MM.1S (cell line): Measurements from ENCODE around the gene LETM1.

ENCODE experiments used
- DNase-seq: peaks from one replicate; pipeline ENCODE4 v3.0.0-alpha.2; 2015
- H2AFZ ChIP-seq: fragments of 300-600 bp; sonication (generic); 2 replicates; pipeline ENCODE4 v1.6.0; 2016; ENCODE audit warnings: antibody characterized with exemption, low read length
- H3F3A ChIP-seq: fragments of 300-600 bp; sonication (generic); 2 replicates; pipeline ENCODE4 v1.6.1; 2016; ENCODE audit warnings: mild to moderate bottlenecking, antibody characterized with exemption, low read length, moderate library complexity, mixed read lengths; ENCODE audit not compliant: insufficient read depth
- H3K27ac ChIP-seq: fragments of 300-600 bp; sonication (generic); 2 replicates; pipeline ENCODE4 v1.5.1; 2016; ENCODE audit warnings: mild to moderate bottlenecking, low read length
- H3K27me3 ChIP-seq: fragments of 300-600 bp; sonication (generic); replicated peaks from 2 replicates; pipeline ENCODE4 v1.6.0; 2016; ENCODE audit warnings: low read length; ENCODE audit not compliant: insufficient read depth
- H3K36me3 ChIP-seq: fragments of 300-600 bp; sonication (generic); replicated peaks from 2 replicates; pipeline ENCODE4 v1.6.1; 2016; ENCODE audit warnings: mild to moderate bottlenecking, low read length, mixed read lengths; ENCODE audit not compliant: insufficient read depth
- H3K4me1 ChIP-seq: fragments of 300-600 bp; sonication (generic); 2 replicates; pipeline ENCODE4 v1.6.1; 2016; ENCODE audit warnings: low read length, mixed read lengths
- H3K4me2 ChIP-seq: fragments of 300-600 bp; sonication (generic); 2 replicates; pipeline ENCODE4 v1.6.0; 2016; ENCODE audit warnings: low read depth, low read length
- H3K4me3 ChIP-seq: fragments of 300-600 bp; sonication (generic); 2 replicates; pipeline ENCODE4 v1.5.1; 2016; ENCODE audit warnings: low read length, mixed read lengths
- H3K79me2 ChIP-seq: fragments of 300-600 bp; sonication (generic); 2 replicates; pipeline ENCODE4 v1.6.1; 2016; ENCODE audit warnings: mixed run types, low read length, mixed read lengths
- H3K9ac ChIP-seq: fragments of 300-600 bp; sonication (generic); 2 replicates; pipeline ENCODE4 v1.6.1; 2016; ENCODE audit warnings: low read length, mixed read lengths
- H3K9me2 ChIP-seq: fragments of 300-600 bp; sonication (generic); replicated peaks from 2 replicates; pipeline ENCODE4 v1.6.1; 2016; ENCODE audit warnings: mild to moderate bottlenecking, low read length, mixed read lengths; ENCODE audit not compliant: insufficient read depth
- H3K9me3 ChIP-seq: fragments of 300-600 bp; sonication (generic); replicated peaks from 2 replicates; pipeline ENCODE4 v1.6.1; 2016; ENCODE audit warnings: mild to moderate bottlenecking, low read length, mixed read lengths; ENCODE audit not compliant: insufficient read depth
- H4K20me1 ChIP-seq: fragments of 300-600 bp; sonication (generic); 2 replicates; pipeline ENCODE4 v1.6.1; 2016; ENCODE audit warnings: mild to moderate bottlenecking, low read length, moderate library complexity, mixed read lengths; ENCODE audit not compliant: insufficient read depth
- CTCF ChIP-seq: fragments of 300-600 bp; sonication (generic); IDR thresholded peaks from 2 replicates; pipeline ENCODE4 v1.5.1; 2016; ENCODE audit warnings: antibody characterized with exemption, low read length, mixed read lengths
- EZH2 ChIP-seq: fragments of 300-600 bp; sonication (generic); optimal IDR thresholded peaks from 2 replicates; pipeline ENCODE3; 2017; ENCODE audit warnings: low read depth, mild to moderate bottlenecking, antibody characterized with exemption, low read length, mixed read lengths
- EZH2phosphoT487 ChIP-seq: fragments of 300-600 bp; sonication (generic); IDR thresholded peaks from 2 replicates; pipeline ENCODE4 v1.6.1; 2018; ENCODE audit warnings: antibody characterized with exemption, low read length

Gene LETM1

GRCh38 chr4:1763550-1764080, 92.3 kb downstream of the LETM1 start:
- H3K4me3 ChIP-seq: no peak overlapping the region
- no peaks in the 10 kb centered on the region for H3K4me1 ChIP-seq
- H3K9me2 ChIP-seq: no peaks in the 10 kb centered on the region
- H3K36me3 ChIP-seq: no peaks in the 10 kb centered on the region
- H3K27ac ChIP-seq: no peak overlapping the region
- H3K9ac ChIP-seq: no peak overlapping the region
- H4K20me1 ChIP-seq: no peaks in the 10 kb centered on the region; the same call in 1 of the 2 replicates
- no peaks in the 10 kb centered on the region for H3F3A ChIP-seq
- no peak for TF ChIP-seq EZH2
- no peak for TF ChIP-seq CTCF
- no peak for TF ChIP-seq EZH2phosphoT487
- H2AFZ ChIP-seq: no peak overlapping the region
- peaks cover 78% of the 10 kb centered on the region for H3K27me3 ChIP-seq
- no peaks in the 10 kb centered on the region for H3K9me3 ChIP-seq
- DNase-seq: no peak
- H3K4me2 ChIP-seq: peak overlapping the region; percentile 65; the same call in 1 of the 2 replicates
- no peaks in the 10 kb centered on the region for H3K79me2 ChIP-seq

GRCh38 chr4:1763070-1763549, 92.8 kb downstream of the LETM1 start:
- H3K4me3 ChIP-seq: no peak overlapping the region
- no peaks in the 10 kb centered on the region for H3K4me1 ChIP-seq
- no peak overlapping the region for H3K9ac ChIP-seq
- H4K20me1 ChIP-seq: no peaks in the 10 kb centered on the region; the same call in 1 of the 2 replicates
- H3K4me2 ChIP-seq: peak overlapping the region; percentile 21; the same call in 1 of the 2 replicates
- no peak overlapping the region for H2AFZ ChIP-seq
- no peaks in the 10 kb centered on the region for H3F3A ChIP-seq
- H3K27ac ChIP-seq: no peak overlapping the region
- H3K9me3 ChIP-seq: no peaks in the 10 kb centered on the region
- DNase-seq: no peak
- TF ChIP-seq CTCF: no peak
- H3K9me2 ChIP-seq: no peaks in the 10 kb centered on the region
- H3K27me3 ChIP-seq: peaks cover 78% of the 10 kb centered on the region
- no peaks in the 10 kb centered on the region for H3K79me2 ChIP-seq
- no peaks in the 10 kb centered on the region for H3K36me3 ChIP-seq

GRCh38 chr4:1762264-1763010, 93.5 kb downstream of the LETM1 start:
- Histone ChIP-seq H3K4me2 (no peak overlapping the region), H3K9me2 (no peaks in the 10 kb centered on the region), H2AFZ (no peak overlapping the region), H3K27ac (no peak overlapping the region), H4K20me1 (no peaks in the 10 kb centered on the region; the same call in 1 of the 2 replicates), H3K79me2 (no peaks in the 10 kb centered on the region), H3K9me3 (no peaks in the 10 kb centered on the region), H3K27me3 (peaks cover 80% of the 10 kb centered on the region), H3K4me3 (no peak overlapping the region), H3K9ac (no peak overlapping the region), H3K4me1 (no peaks in the 10 kb centered on the region), H3K36me3 (no peaks in the 10 kb centered on the region), H3F3A (no peaks in the 10 kb centered on the region)
- TF ChIP-seq EZH2: no peak
- TF ChIP-seq CTCF: no peak
- no peak for TF ChIP-seq EZH2phosphoT487
- DNase-seq: no peak
